CD8-positive, alpha-beta memory T cell (primary cell): ENCODE measurements around the gene LDLR. TPM values are rescaled to one million over a fixed set of nuclear protein-coding genes. Genes with fewer than 3 reads are reported as not detected.
"Not testable (repeated sequence)": the region's sequence is repeated elsewhere in the genome, so short reads cannot be mapped to it uniquely, and the experiment has no call there.

Source experiments
- CTCF ChIA-PET: fragments of 350-600 bp; sonication (Branson Sonifier 250); formaldehyde crosslinking; loops from one replicate; lab custom pipeline; 2021; ENCODE audit warnings: antibody characterized with exemption; lab: Charles Lee
- POLR2A ChIA-PET: fragments of 350-600 bp; sonication (Branson Sonifier 250); formaldehyde crosslinking; loops from one replicate; lab custom pipeline; 2021; ENCODE audit warnings: antibody characterized with exemption; lab: Charles Lee
- DNase-seq, 5 donors: peaks; one replicate each; pipeline versions ENCODE4 v3.0.0 to v3.0.0-alpha.2; 2020 to 2022; ENCODE audit warnings: mixed read lengths in 1 of 5
- H3K27ac ChIP-seq: one replicate; pipeline ENCODE4 v1.7.0; 2013; ENCODE audit warnings: low read depth, mild to moderate bottlenecking, low read length, moderate library complexity
- H3K27me3 ChIP-seq: 2 replicates; pipeline ENCODE4 v1.7.0; 2013; ENCODE audit warnings: low read length, mild to moderate bottlenecking; ENCODE audit not compliant: insufficient read depth, poor library complexity, severe bottlenecking
- H3K36me3 ChIP-seq: 2 replicates; pipeline ENCODE4 v1.7.0; 2013; ENCODE audit warnings: mild to moderate bottlenecking, low read length, moderate library complexity; ENCODE audit not compliant: insufficient read depth
- H3K4me1 ChIP-seq: 2 replicates; pipeline ENCODE4 v1.7.0; 2013; ENCODE audit warnings: mild to moderate bottlenecking, low read length, moderate library complexity; ENCODE audit not compliant: insufficient read depth
- H3K4me3 ChIP-seq: 2 replicates; pipeline ENCODE4 v1.7.0; 2013; ENCODE audit warnings: mild to moderate bottlenecking, low read length
- H3K9me3 ChIP-seq: 2 replicates; pipeline ENCODE4 v1.7.0; 2013; ENCODE audit warnings: mild to moderate bottlenecking, low read length
- H3K27ac Mint-ChIP-seq, 8 donors: one replicate each; pipeline ENCODE4 v1.8.0; 2020 to 2021; ENCODE audit warnings: mixed read lengths in 8 of 8, mild to moderate bottlenecking in 6 of 8, inconsistent platforms in 3 of 8, moderate library complexity in 3 of 8
- H3K27me3 Mint-ChIP-seq, 2 donors: one replicate each; pipeline ENCODE4 v1.8.0; 2020 to 2021; ENCODE audit warnings: mixed read lengths in 2 of 2, mild to moderate bottlenecking in 1 of 2, moderate library complexity in 1 of 2
- H3K36me3 Mint-ChIP-seq, 3 donors: one replicate each; pipeline ENCODE4 v1.8.0; 2020 to 2021; ENCODE audit warnings: mixed read lengths in 3 of 3, inconsistent platforms in 1 of 3, mild to moderate bottlenecking in 1 of 3
- H3K4me1 Mint-ChIP-seq, 3 donors: one replicate each; pipeline ENCODE4 v1.8.0; 2020 to 2021; ENCODE audit warnings: mixed read lengths in 3 of 3, inconsistent platforms in 1 of 3, mild to moderate bottlenecking in 1 of 3
- H3K4me3 Mint-ChIP-seq, 7 donors: one replicate each; pipeline ENCODE4 v1.8.0; 2020 to 2021; ENCODE audit warnings: mixed read lengths in 7 of 7, mild to moderate bottlenecking in 6 of 7, moderate library complexity in 4 of 7, inconsistent platforms in 2 of 7
- H3K9me3 Mint-ChIP-seq, 5 donors: one replicate each; pipeline ENCODE4 v1.8.0; 2020 to 2022; ENCODE audit warnings: mixed read lengths in 5 of 5, mild to moderate bottlenecking in 3 of 5, moderate library complexity in 2 of 5, inconsistent platforms in 1 of 5
- polyA plus RNA-seq: library from polyadenylated mRNA; unstranded; fragments of 300-500 nt; fragmentation: Illumina TruSeq; gene quantifications from one replicate; pipeline ENCODE4 v1.2.3, GENCODE V29; 2021
- total RNA-seq, 2 experiments: library from RNA; stranded (reverse); gene quantifications; one replicate each; pipeline ENCODE4 v1.2.3, GENCODE V29; 2021

Gene LDLR
- total and polyA plus RNA-seq, 3 experiments from 2014 or later = 8.2 to 35.1 (median 27.7) TPM

DNA sequence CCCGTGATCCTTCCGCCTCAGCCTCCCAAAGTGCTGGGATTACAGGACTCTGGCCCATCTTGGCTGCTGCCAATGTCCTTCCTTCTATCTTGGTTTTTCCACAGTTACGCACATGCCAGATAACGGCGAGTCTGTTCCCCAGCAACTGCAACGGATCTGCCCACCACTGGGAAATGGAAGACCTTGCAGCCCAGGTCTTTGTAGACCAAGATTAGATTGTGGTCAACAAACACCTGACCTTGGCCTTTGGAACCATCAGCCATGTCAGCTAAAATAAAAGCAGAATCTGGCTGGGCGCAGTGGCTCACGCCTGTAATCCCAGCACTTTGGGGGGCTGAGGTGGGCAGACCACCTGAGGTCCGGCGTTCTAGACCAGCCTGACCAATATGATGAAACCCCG is 10.4 kb upstream of the LDLR start:
- POLR2A ChIA-PET = no interaction called here
- CTCF ChIA-PET = no interaction called here
- H3K4me3 Mint-ChIP-seq = no peak overlapping the region
- peaks cover 0 to 2% (median 0%) of the 10 kb centered on the region in 3 donors for H3K36me3 Mint-ChIP-seq
- Histone ChIP-seq H3K36me3 (no peaks in the 10 kb centered on the region), H3K4me3 (no peak overlapping the region), H3K4me1 (no peaks in the 10 kb centered on the region), H3K27ac (no peak overlapping the region), H3K9me3 (no peaks in the 10 kb centered on the region), H3K27me3 (no peaks in the 10 kb centered on the region)
- no peaks in the 10 kb centered on the region for H3K9me3 Mint-ChIP-seq
- peaks cover 4 to 10% (median 5%) of the 10 kb centered on the region in 3 donors for H3K4me1 Mint-ChIP-seq
- no peak for DNase-seq
- peak overlapping the region in 1 of 8 donors; percentile 47 for H3K27ac Mint-ChIP-seq
- H3K27me3 Mint-ChIP-seq = peaks cover 0 to 1% of the 10 kb centered on the region in 2 donors

DNA sequence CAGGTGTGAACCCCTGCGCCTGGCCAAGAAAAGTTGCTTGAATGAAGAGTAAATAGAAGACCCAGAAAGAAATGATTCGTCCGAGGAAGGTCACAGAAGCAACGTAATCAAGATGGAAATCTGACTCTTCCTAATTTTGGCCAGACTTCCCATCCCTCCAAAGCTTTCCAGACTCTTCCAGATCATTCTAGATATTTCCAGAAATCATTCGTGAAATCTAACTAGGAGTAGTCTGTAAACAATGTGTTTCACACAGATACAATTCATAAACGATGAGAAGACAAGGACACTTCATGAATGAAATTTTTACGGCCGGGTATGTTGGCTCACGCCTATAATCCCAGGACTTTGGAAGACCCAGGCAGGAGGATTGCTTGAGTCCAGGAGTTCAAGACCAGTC is 9.3 kb upstream of the LDLR start:
- Histone ChIP-seq H3K4me1 (peaks cover 4% of the 10 kb centered on the region), H3K36me3 (no peaks in the 10 kb centered on the region), H3K27me3 (no peaks in the 10 kb centered on the region), H3K4me3 (no peak overlapping the region), H3K9me3 (no peaks in the 10 kb centered on the region), H3K27ac (no peak overlapping the region)
- peaks cover 0 to 2% (median 0%) of the 10 kb centered on the region in 3 donors for H3K36me3 Mint-ChIP-seq
- no peaks in the 10 kb centered on the region for H3K9me3 Mint-ChIP-seq
- DNase-seq = no peak
- ChIA-PET CTCF (no interaction called here), POLR2A (no interaction called here)
- H3K27ac Mint-ChIP-seq = peak overlapping the region in 1 of 8 donors; percentile 63
- H3K27me3 Mint-ChIP-seq = peaks cover 0 to 1% of the 10 kb centered on the region in 2 donors
- H3K4me1 Mint-ChIP-seq = peaks cover 0 to 7% (median 6%) of the 10 kb centered on the region in 3 donors
- H3K4me3 Mint-ChIP-seq = no peak overlapping the region

DNA sequence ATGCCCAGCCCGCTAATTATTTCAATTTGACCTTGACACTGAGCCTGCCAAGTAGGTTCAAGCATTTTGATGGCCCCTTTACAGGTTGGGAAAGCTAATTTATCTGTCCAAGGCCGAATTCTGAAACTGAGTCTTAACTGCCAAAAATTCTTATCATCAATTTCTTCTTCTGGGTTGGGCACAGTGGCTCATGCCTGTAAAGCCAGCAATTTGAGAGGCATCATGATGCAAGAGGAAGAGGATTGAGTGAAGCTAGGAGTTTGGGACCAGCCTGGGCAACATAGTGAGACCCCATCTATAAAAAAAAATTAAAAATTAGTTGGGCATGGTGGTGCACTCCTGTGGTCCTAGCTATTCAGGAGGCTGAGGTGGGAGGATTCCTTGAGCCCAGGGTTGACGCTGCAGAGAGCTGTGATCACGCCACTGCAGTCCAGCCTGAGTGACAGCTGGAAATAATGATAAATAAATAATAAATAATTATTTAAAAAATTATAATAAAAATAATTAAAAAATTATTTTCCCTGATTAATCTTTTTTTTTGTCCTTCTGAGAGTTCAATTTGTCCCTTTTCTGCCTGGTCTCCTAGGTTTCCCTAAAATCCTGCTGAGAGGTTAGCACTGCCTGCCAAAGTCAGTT is 1.3 kb upstream of the LDLR start:
- ChIA-PET POLR2A (no interaction called here), CTCF (interaction anchor here (0.9 to 3.2 kb wide), 6 partner anchors 35 to 287 kb away, joined by 3 to 14 read pairs (median 6); partner anchors contain the start of gene SWSAP1)
- H3K9me3 ChIP-seq = no peaks in the 10 kb centered on the region
- peak overlapping the region in 1 of 7 donors; percentile 93 for H3K4me3 Mint-ChIP-seq
- H3K27me3 Mint-ChIP-seq = peaks cover 0 to under 1% of the 10 kb centered on the region in 2 donors
- H3K27ac Mint-ChIP-seq = peak overlapping the region in 4 of 8 donors; percentile 10 to 95 (median 29)
- no peak for DNase-seq
- H3K27ac ChIP-seq = peak overlapping the region; percentile 91
- H3K36me3 Mint-ChIP-seq = peaks cover 0 to 4% (median 0%) of the 10 kb centered on the region in 3 donors
- peaks cover 49% of the 10 kb centered on the region for H3K4me1 ChIP-seq
- H3K9me3 Mint-ChIP-seq = no peaks in the 10 kb centered on the region
- no peak overlapping the region for H3K4me3 ChIP-seq
- no peaks in the 10 kb centered on the region for H3K36me3 ChIP-seq
- no peaks in the 10 kb centered on the region for H3K27me3 ChIP-seq
- H3K4me1 Mint-ChIP-seq = peaks cover 29 to 48% (median 41%) of the 10 kb centered on the region in 3 donors

DNA sequence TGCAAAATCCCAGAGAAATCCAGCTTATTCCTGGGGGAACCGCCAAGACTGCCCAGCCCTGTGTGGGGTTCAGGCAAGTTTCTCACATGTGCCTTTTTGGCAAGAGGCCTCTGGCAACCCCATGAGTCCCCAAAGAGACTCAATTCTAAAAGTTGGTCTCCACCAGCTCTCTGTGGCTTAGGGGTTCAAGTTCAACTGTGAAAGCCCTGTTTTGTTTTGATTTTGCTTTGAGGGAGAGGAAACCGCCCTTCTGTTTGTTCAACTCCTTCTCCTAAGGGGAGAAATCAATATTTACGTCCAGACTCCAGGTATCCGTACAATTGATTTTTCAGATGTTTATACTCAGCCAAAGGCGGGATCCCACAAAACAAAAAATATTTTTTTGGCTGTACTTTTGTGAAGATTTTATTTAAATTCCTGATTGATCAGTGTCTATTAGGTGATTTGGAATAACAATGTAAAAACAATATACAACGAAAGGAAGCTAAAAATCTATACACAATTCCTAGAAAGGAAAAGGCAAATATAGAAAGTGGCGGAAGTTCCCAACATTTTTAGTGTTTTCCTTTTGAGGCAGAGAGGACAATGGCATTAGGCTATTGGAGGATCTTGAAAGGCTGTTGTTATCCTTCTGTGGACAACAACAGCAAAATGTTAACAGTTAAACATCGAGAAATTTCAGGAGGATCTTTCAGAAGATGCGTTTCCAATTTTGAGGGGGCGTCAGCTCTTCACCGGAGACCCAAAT is 583 bp upstream of the LDLR start:
- Mint-ChIP-seq H3K9me3 (no peaks in the 10 kb centered on the region), H3K4me1 (peaks cover 29 to 52% (median 46%) of the 10 kb centered on the region in 3 donors), H3K27ac (peak overlapping the region; percentile 84 to 97 (median 92)), H3K36me3 (peaks cover 0 to 4% (median 0%) of the 10 kb centered on the region in 3 donors), H3K27me3 (no peaks in the 10 kb centered on the region), H3K4me3 (peak overlapping the region; percentile 83 to 93 (median 87))
- ChIA-PET CTCF (interaction anchor here (1.3 to 3.2 kb wide), 7 partner anchors 35 to 286 kb away, joined by 3 to 14 read pairs (median 4); partner anchors contain the start of gene SWSAP1), POLR2A (interaction anchor here (1.2 kb wide), 1 partner anchor 127 kb away, joined by 3 read pairs; the partner anchor contains the start of gene SMARCA4)
- Histone ChIP-seq H3K4me3 (peak overlapping the region; percentile 75), H3K36me3 (no peaks in the 10 kb centered on the region), H3K27ac (peak overlapping the region; percentile 91), H3K27me3 (no peaks in the 10 kb centered on the region), H3K9me3 (no peaks in the 10 kb centered on the region), H3K4me1 (peaks cover 52% of the 10 kb centered on the region)
- no peak for DNase-seq

DNA sequence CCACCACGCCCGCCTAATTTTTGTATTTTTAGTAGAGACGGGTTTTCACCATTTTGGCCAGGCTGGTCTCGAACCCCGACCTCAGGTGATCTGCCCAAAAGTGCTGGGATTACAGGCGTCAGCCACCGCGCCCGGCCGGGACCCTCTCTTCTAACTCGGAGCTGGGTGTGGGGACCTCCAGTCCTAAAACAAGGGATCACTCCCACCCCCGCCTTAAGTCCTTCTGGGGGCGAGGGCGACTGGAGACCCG is 676 bp downstream of the LDLR start:
- Mint-ChIP-seq H3K4me1 (peaks cover 36 to 56% (median 48%) of the 10 kb centered on the region in 3 donors), H3K27ac (peak overlapping the region; percentile 84 to 96 (median 90)), H3K4me3 (peak overlapping the region; percentile 83 to 93 (median 87))
- DNase-seq, H3K9me3 Mint-ChIP-seq, H3K36me3 Mint-ChIP-seq, H3K36me3 ChIP-seq, POLR2A ChIA-PET, H3K27me3 Mint-ChIP-seq, H3K27me3 ChIP-seq, H3K9me3 ChIP-seq: not testable (repeated sequence)
- Histone ChIP-seq H3K4me1 (peaks cover 57% of the 10 kb centered on the region), H3K27ac (peak overlapping the region; percentile 91), H3K4me3 (peak overlapping the region; percentile 75)
- CTCF ChIA-PET = interaction anchor here (1.4 to 3.2 kb wide), 5 partner anchors 36 to 291 kb away, joined by 4 to 14 read pairs (median 9); no protein-coding TSS in a partner anchor

DNA sequence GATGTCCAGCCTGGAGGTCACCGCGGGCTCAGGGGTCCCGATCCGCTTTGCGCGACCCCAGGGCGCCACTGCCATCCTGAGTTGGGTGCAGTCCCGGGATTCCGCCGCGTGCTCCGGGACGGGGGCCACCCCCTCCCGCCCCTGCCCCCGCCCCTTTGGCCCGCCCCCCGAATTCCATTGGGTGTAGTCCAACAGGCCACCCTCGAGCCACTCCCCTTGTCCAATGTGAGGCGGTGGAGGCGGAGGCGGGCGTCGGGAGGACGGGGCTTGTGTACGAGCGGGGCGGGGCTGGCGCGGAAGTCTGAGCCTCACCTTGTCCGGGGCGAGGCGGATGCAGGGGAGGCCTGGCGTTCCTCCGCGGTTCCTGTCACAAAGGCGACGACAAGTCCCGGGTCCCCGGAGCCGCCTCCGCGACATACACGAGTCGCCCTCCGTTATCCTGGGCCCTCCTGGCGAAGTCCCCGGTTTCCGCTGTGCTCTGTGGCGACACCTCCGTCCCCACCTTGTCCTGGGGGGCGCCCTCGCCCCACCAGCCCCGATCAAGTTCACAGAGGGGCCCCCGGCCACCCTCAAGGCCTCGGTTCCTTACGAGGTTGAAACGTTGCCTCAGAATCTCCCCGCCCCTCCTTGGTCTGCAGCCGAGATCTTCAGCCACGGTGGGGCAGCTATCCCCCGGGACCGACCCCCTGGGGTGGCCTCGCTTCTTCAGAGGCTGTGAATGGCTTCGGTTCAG is 1.2 kb downstream of the LDLR start:
- ChIA-PET POLR2A (interaction anchor here (0.8 kb wide), 1 partner anchor 36 kb away, joined by 3 read pairs; no protein-coding TSS in a partner anchor), CTCF (interaction anchor here (0.6 to 3.2 kb wide), 10 partner anchors 26 to 587 kb away, joined by 3 to 14 read pairs (median 5); no protein-coding TSS in a partner anchor)
- Histone ChIP-seq H3K27ac (peak overlapping the region; percentile 98), H3K27me3 (no peaks in the 10 kb centered on the region), H3K36me3 (no peaks in the 10 kb centered on the region), H3K4me3 (peak overlapping the region; percentile 78), H3K9me3 (no peaks in the 10 kb centered on the region), H3K4me1 (peaks cover 57% of the 10 kb centered on the region)
- no peaks in the 10 kb centered on the region for H3K27me3 Mint-ChIP-seq
- H3K4me1 Mint-ChIP-seq = peaks cover 39 to 59% (median 51%) of the 10 kb centered on the region in 3 donors
- H3K27ac Mint-ChIP-seq = peak overlapping the region; percentile 95 to 99 (median 99)
- no peaks in the 10 kb centered on the region for H3K9me3 Mint-ChIP-seq
- H3K4me3 Mint-ChIP-seq = peak overlapping the region; percentile 83 to 93 (median 87)
- H3K36me3 Mint-ChIP-seq = peaks cover 0 to 6% (median 3%) of the 10 kb centered on the region in 3 donors
- DNase-seq = peak; percentile 95 to 99 (median 96)

DNA sequence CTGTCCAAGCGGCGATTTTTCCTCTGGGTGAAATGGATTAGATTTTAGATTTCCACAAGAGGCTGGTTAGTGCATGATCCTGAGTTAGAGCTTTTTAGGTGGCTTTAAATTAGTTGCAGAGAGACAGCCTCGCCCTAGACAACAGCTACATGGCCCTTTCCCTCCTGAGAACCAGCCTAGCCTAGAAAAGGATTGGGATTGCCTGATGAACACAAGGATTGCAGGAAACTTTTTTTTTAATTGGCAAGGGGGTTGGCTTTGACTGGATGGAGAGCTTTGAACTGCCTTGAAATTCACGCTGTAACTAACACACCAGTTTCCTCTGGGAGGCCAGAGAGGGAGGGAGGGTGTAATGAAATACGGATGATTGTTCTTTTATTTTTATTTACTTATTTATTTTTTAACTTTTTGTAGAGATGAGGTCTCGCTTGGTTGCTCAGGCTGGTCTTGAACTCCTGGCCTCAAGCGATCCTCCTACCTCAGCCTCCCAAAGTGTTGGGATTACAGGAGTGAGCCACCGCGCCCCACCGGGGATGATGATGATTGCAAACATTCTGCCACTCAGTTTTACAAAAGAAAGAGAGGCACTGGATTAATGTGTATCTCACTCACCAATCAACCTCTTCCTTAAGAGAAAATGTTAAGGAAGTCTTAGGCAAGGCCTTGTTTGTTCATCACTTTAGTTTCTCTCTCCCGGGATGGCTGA is 1.9 kb downstream of the LDLR start:
- Mint-ChIP-seq H3K4me1 (peaks cover 44 to 65% (median 58%) of the 10 kb centered on the region in 3 donors), H3K9me3 (no peaks in the 10 kb centered on the region), H3K4me3 (peak overlapping the region; percentile 83 to 93 (median 87)), H3K27me3 (no peaks in the 10 kb centered on the region), H3K27ac (peak overlapping the region; percentile 95 to 99 (median 99)), H3K36me3 (peaks cover under 1 to 6% (median 3%) of the 10 kb centered on the region in 3 donors)
- Histone ChIP-seq H3K27ac (peak overlapping the region; percentile 98), H3K4me3 (peak overlapping the region; percentile 78), H3K4me1 (peaks cover 63% of the 10 kb centered on the region), H3K36me3 (no peaks in the 10 kb centered on the region), H3K9me3 (no peaks in the 10 kb centered on the region), H3K27me3 (no peaks in the 10 kb centered on the region)
- ChIA-PET POLR2A (interaction anchor here (0.8 kb wide), 1 partner anchor 35 kb away, joined by 3 read pairs; no protein-coding TSS in a partner anchor), CTCF (interaction anchor here (0.6 to 1.5 kb wide), 6 partner anchors 26 to 588 kb away, joined by 3 to 6 read pairs (median 4); no protein-coding TSS in a partner anchor)
- DNase-seq = no peak
